DND-41 (cell line): ENCODE data around the gene OPCML.

Experiments used
- CTCF ChIP-seq: IDR thresholded peaks from 2 replicates; pipeline ENCODE4 v1.5.1; 2012; ENCODE audit warnings: borderline replicate concordance, low read length, moderate library complexity, mild to moderate bottlenecking; ENCODE audit not compliant: poor library complexity, severe bottlenecking; ENCODE audit errors: extremely low read depth
- EZH2 ChIP-seq: IDR thresholded peaks from 3 replicates; pipeline ENCODE4 v1.6.1; 2012; ENCODE audit warnings: borderline replicate concordance, low read depth, mild to moderate bottlenecking, moderate library complexity, low read length, inconsistent platforms; ENCODE audit not compliant: severe bottlenecking

- TF ChIP-seq EZH2 = no peak
- TF ChIP-seq CTCF = no peak
These were observed 399.3 kb downstream of the OPCML start for GRCh38 chr11:133133050-133133449.
